MCF 10A (cell line): Measurements from ENCODE around the gene CA11. TPM values are rescaled to one million over a fixed set of nuclear protein-coding genes. Genes with fewer than 3 reads are reported as not detected.

Experiments
- BruUV-seq: library from RNA; stranded (reverse); fragments of 400-500 nt; replicated peaks from 2 replicates; lab custom pipeline; 2021; lab: Mats Ljungman, UMichigan
- CTCF ChIA-PET: fragments of 300-600 bp; sonication (Branson Sonifier 250); formaldehyde crosslinking; extraction: SDS; loops from one replicate; lab custom pipeline; 2021; ENCODE audit warnings: antibody characterized with exemption, inconsistent platforms; lab: Yijun Ruan, JAX
- POLR2A ChIA-PET: fragments of 300-600, 350-650 bp; sonication (Branson Sonifier 250); formaldehyde crosslinking; extraction: SDS; loops from one replicate; lab custom pipeline; 2020; ENCODE audit warnings: antibody characterized with exemption, inconsistent platforms; lab: Yijun Ruan, JAX
- DNase-seq: peaks from one replicate; pipeline ENCODE4 v3.0.0-alpha.2; 2018; ENCODE audit not compliant: unreplicated experiment
- H3K27ac Mint-ChIP-seq: one replicate; pipeline ENCODE4 v1.8.0; 2022; ENCODE audit warnings: mild to moderate bottlenecking, low read depth, mixed read lengths; ENCODE audit not compliant: unreplicated experiment
- H3K27me3 Mint-ChIP-seq: one replicate; pipeline ENCODE4 v1.8.0; 2022; ENCODE audit warnings: mixed read lengths; ENCODE audit not compliant: insufficient read depth, unreplicated experiment
- H3K36me3 Mint-ChIP-seq: one replicate; pipeline ENCODE4 v1.8.0; 2022; ENCODE audit warnings: mild to moderate bottlenecking, moderate library complexity, mixed read lengths; ENCODE audit not compliant: insufficient read depth, unreplicated experiment
- H3K4me1 Mint-ChIP-seq: one replicate; pipeline ENCODE4 v1.8.0; 2022; ENCODE audit warnings: mixed read lengths; ENCODE audit not compliant: insufficient read depth, unreplicated experiment
- H3K4me3 Mint-ChIP-seq: one replicate; pipeline ENCODE4 v1.8.0; 2022; ENCODE audit warnings: mild to moderate bottlenecking, moderate library complexity, mixed read lengths; ENCODE audit not compliant: unreplicated experiment
- H3K9me3 Mint-ChIP-seq: one replicate; pipeline ENCODE4 v1.8.0; 2022; ENCODE audit warnings: mixed read lengths; ENCODE audit not compliant: unreplicated experiment
- intact Hi-C: fragments of 100-400 bp; cut with micrococcal nuclease; formaldehyde crosslinking; loops from 2 replicates; pipeline ENCODE4 v1.14.1; 2022
- total RNA-seq: library from RNA; stranded (reverse); gene quantifications from 2 replicates; pipeline ENCODE4 v1.2.3, GENCODE V29; 2022
- TF ChIP-seq, protein P1 (sequence below): fragments of 200-600 bp; IDR thresholded peaks from one replicate; pipeline ENCODE4 v1.8.0; 2022; ENCODE audit warnings: antibody characterized with exemption, mild to moderate bottlenecking; ENCODE audit not compliant: unreplicated experiment

The CA11 gene
- total RNA-seq, 1 experiment from 2014 or later = 2.9 TPM

DNA sequence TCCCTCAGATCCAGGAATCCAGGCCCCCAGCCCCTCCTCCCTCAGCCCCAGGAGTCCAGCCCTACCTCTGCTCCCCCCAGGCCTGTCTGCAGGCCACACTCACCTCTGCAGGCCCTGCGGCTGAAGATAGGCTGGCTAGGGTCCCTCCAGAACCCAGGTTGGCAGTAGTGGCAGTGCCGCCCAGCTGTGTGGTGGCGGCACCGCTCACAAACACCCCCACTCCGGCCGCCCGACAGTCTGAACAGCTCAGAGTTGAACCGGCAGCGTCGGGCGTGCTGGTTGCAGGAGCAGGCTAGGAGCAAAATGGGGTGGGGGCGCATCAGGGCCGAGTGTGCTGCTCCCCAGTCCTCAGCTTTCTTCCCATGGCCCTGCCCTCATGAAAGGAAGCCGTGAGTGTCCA is 18.5 kb upstream of the CA11 start:
- ChIA-PET POLR2A (no interaction called here), CTCF (no interaction called here)
- Mint-ChIP-seq H3K9me3 (peaks cover 10% of the 10 kb centered on the region), H3K27me3 (no peaks in the 10 kb centered on the region), H3K4me1 (peaks cover 6% of the 10 kb centered on the region), H3K4me3 (no peak overlapping the region), H3K36me3 (no peaks in the 10 kb centered on the region), H3K27ac (no peak overlapping the region)
- intact Hi-C loops = no loop called here
- no TSS peak for BruUV-seq
- DNase-seq = no peak
- TF ChIP-seq, protein P1, sequence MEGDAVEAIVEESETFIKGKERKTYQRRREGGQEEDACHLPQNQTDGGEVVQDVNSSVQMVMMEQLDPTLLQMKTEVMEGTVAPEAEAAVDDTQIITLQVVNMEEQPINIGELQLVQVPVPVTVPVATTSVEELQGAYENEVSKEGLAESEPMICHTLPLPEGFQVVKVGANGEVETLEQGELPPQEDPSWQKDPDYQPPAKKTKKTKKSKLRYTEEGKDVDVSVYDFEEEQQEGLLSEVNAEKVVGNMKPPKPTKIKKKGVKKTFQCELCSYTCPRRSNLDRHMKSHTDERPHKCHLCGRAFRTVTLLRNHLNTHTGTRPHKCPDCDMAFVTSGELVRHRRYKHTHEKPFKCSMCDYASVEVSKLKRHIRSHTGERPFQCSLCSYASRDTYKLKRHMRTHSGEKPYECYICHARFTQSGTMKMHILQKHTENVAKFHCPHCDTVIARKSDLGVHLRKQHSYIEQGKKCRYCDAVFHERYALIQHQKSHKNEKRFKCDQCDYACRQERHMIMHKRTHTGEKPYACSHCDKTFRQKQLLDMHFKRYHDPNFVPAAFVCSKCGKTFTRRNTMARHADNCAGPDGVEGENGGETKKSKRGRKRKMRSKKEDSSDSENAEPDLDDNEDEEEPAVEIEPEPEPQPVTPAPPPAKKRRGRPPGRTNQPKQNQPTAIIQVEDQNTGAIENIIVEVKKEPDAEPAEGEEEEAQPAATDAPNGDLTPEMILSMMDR = no peak

DNA sequence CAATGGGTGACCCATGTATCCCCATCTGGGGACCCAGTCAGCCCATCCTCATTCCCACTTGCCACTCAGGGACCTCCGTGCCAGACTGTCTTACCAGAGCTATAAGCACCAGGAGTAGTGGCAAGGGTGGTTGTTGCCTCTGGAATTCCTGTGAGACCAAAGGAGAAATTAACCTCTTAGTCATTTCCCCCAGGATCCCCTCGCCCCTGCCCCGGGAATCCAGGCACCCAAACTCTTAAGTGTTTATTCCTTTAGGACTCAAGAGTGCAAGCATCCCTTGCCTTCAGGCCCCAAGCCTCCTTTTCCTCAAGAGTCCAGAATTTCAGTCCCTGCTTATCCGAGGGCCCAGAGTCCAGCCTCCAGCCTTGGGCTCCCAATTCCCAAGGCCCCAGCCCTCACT is 17.7 kb upstream of the CA11 start:
- POLR2A ChIA-PET = no interaction called here
- no peaks in the 10 kb centered on the region for H3K27me3 Mint-ChIP-seq

DNA sequence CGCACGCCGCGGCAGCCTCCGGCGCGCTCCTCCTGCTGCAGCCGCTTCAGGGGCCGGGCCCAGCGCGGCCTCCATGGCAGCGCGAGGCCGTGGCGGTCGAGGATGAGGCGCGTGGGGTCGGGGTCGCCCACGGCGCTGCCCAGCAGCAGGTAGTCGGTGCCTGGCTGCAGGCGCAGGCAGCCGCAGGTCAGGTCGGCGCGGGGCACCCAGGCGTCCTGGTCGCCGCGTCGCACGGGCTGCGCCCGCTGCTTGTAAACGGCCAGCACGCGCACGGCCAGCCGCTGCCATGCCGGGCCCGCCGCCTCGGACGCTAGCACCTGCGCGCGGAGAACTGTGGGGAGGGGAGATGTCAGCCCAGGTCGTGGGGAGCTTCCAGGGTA is 15.7 kb upstream of the CA11 start:
- peaks cover 15% of the 10 kb centered on the region for H3K4me1 Mint-ChIP-seq
- no peaks in the 10 kb centered on the region for H3K36me3 Mint-ChIP-seq
- ChIA-PET POLR2A (no interaction called here), CTCF (no interaction called here)
- no peaks in the 10 kb centered on the region for H3K27me3 Mint-ChIP-seq
- intact Hi-C loops = no loop called here
- TF ChIP-seq, protein P1 = no peak
- no peak overlapping the region for H3K4me3 Mint-ChIP-seq
- BruUV-seq = no TSS peak
- no peak overlapping the region for H3K27ac Mint-ChIP-seq
- no peak for DNase-seq
- no peaks in the 10 kb centered on the region for H3K9me3 Mint-ChIP-seq

More for the DNA sequence above, 17.7 kb upstream of the CA11 start:
- H3K27ac Mint-ChIP-seq = no peak overlapping the region
- CTCF ChIA-PET = no interaction called here
- no peak for DNase-seq
- no peak overlapping the region for H3K4me3 Mint-ChIP-seq
- no peaks in the 10 kb centered on the region for H3K36me3 Mint-ChIP-seq
- BruUV-seq = no TSS peak
- H3K9me3 Mint-ChIP-seq = peaks cover 2% of the 10 kb centered on the region
- intact Hi-C loops = no loop called here
- TF ChIP-seq, protein P1 = no peak
- H3K4me1 Mint-ChIP-seq = peaks cover 6% of the 10 kb centered on the region

DNA sequence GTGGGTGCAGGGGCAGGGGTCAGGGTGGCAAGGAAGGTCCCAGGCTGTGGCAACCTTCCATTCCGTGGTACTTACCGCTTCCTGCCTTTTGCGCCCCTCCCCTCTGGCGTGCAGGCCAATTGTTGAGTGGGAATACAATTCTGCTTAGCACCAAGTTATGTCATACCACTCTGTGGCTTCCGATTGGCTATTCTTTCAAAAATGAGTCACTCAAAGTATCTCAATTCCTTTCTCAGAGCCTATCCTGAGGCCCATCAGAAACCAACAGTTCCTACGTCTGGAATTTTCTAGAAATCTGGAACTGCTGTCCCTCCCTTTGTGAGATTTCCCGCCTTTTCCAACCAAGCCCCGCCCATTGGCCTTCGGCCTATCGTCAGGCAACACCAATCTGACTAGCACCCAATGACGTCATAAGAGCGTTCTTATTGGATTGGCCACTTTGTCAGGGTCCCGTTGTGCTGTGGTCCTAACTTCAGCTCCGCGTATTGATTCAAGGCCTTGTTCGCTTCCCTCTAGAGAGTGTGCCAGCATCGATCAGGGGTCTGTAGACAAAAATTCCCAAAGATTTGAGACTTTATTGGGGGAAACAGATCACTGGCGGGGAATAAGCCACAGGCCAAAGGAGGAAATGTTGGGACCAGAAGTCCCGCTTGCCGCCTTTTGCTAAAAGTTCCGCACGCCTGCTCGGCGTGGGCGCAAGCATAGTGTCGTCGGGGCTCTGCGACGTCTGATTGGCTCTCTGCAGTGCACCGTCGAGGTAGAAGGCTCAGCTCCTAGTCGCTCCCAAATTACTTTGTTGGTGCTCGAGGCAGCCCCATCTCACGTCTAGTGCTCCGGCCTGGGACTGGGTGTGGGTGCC is 15.1 kb upstream of the CA11 start:
- ChIA-PET POLR2A (no interaction called here), CTCF (no interaction called here)
- no peaks in the 10 kb centered on the region for H3K27me3 Mint-ChIP-seq
- intact Hi-C loops = no loop called here
- BruUV-seq = no TSS peak
- peak overlapping the region; percentile 61 for H3K27ac Mint-ChIP-seq
- H3K4me3 Mint-ChIP-seq = peak overlapping the region; percentile 2
- TF ChIP-seq, protein P1 = no peak
- no peaks in the 10 kb centered on the region for H3K9me3 Mint-ChIP-seq
- peaks cover 18% of the 10 kb centered on the region for H3K4me1 Mint-ChIP-seq
- H3K36me3 Mint-ChIP-seq = no peaks in the 10 kb centered on the region
- peak; percentile 92 for DNase-seq
